GM19351 (cell line): Measurements from ENCODE around the gene GOLGA8G.
"Not testable (repeated sequence)": the region's sequence is repeated elsewhere in the genome, so short reads cannot be mapped to it uniquely, and the experiment has no call there.

Source experiments
- ATAC-seq: cut with Tn5 transposase; IDR thresholded peaks from one replicate; pipeline ENCODE4 v1.9.1; 2021; ENCODE audit warnings: mild to moderate bottlenecking, moderate library complexity; ENCODE audit not compliant: unreplicated experiment

GOLGA8G gene

GRCh38 chr15:28532954-28533353, at the start of gene GOLGA8G:
GOLGA8G (minus strand) TSS chr15:28532971; CDS start chr15:28532909, 62 bp downstream.
- not testable (repeated sequence) for ATAC-seq

- not testable (repeated sequence) for ATAC-seq
Observed at GRCh38 chr15:28573351-28573750, 40.6 kb upstream of the GOLGA8G start.

- not testable (repeated sequence) for ATAC-seq
Observed at GRCh38 chr15:28553268-28553667, 20.5 kb upstream of the GOLGA8G start, which contains the start of gene GOLGA6L25. GOLGA6L25 (plus strand) TSS chr15:28553568; CDS start chr15:28553629, 61 bp downstream.

GRCh38 chr15:28515208-28515607, 17.6 kb downstream of the GOLGA8G start:
- ATAC-seq: not testable (repeated sequence)

- not testable (repeated sequence) for ATAC-seq
Observed at GRCh38 chr15:28514128-28514527, 18.6 kb downstream of the GOLGA8G start.

- ATAC-seq: not testable (repeated sequence)
Observed at GRCh38 chr15:28508217-28508889, 24.4 kb downstream of the GOLGA8G start.

GRCh38 chr15:28481340-28481739, 51.4 kb downstream of the GOLGA8G start:
- not testable (repeated sequence) for ATAC-seq
